DMS 273 treated with DMSO at 0.1 percent for 48 hours (cell line): ENCODE measurements around the gene ZYG11B.
"Not testable (repeated sequence)": the region's sequence is repeated elsewhere in the genome, so short reads cannot be mapped to it uniquely, and the experiment has no call there.

Experiments
- DNase-seq: peaks from one replicate; lab custom pipeline; 2025; lab: John Stamatoyannopoulos, UW

ZYG11B gene

GRCh38 chr1:52726265-52727113, at the start of gene ZYG11B:
Gene ZYG11B, plus strand, starts transcription at chr1:52726453. Its CDS starts 201 bp downstream, at chr1:52726654.
- DNase-seq: peak; percentile 60

GRCh38 chr1:52677076-52677806, 49.0 kb upstream of the ZYG11B start:
- no peak for DNase-seq

- no peak for DNase-seq
These were observed 47.2 kb upstream of the ZYG11B start for GRCh38 chr1:52679048-52679447.

- DNase-seq: no peak
These were observed 46.8 kb upstream of the ZYG11B start for GRCh38 chr1:52679498-52679897.

- no peak for DNase-seq
These were observed 45.9 kb upstream of the ZYG11B start for GRCh38 chr1:52680353-52680752.

- DNase-seq: no peak
These were observed 45.1 kb upstream of the ZYG11B start for GRCh38 chr1:52681136-52681535.

- DNase-seq: no peak
These were observed 42.8 kb upstream of the ZYG11B start for GRCh38 chr1:52683367-52683940.

GRCh38 chr1:52684545-52684944, 41.7 kb upstream of the ZYG11B start:
- no peak for DNase-seq

GRCh38 chr1:52686261-52686751, 39.9 kb upstream of the ZYG11B start:
- DNase-seq: not testable (repeated sequence)

GRCh38 chr1:52686830-52687229, 39.4 kb upstream of the ZYG11B start:
- DNase-seq: no peak

GRCh38 chr1:52691821-52692220, 34.4 kb upstream of the ZYG11B start:
- DNase-seq: no peak

- DNase-seq: no peak
These were observed 33.6 kb upstream of the ZYG11B start for GRCh38 chr1:52692697-52693096.

GRCh38 chr1:52693351-52693750, 32.9 kb upstream of the ZYG11B start:
- DNase-seq: not testable (repeated sequence)

- DNase-seq: no peak
These were observed 32.4 kb upstream of the ZYG11B start for GRCh38 chr1:52693843-52694242.

- DNase-seq: no peak
These were observed 30.6 kb upstream of the ZYG11B start for GRCh38 chr1:52695627-52696026.

- peak; percentile 49 for DNase-seq
These were observed 28.2 kb upstream of the ZYG11B start, which contains the start of gene COA7 for GRCh38 chr1:52697795-52698674. Gene COA7, minus strand, starts transcription at chr1:52698347. Its CDS starts 21 bp downstream, at chr1:52698326.

GRCh38 chr1:52702886-52703787, 23.1 kb upstream of the ZYG11B start:
- no peak for DNase-seq

- DNase-seq: no peak
These were observed 20.1 kb upstream of the ZYG11B start for GRCh38 chr1:52706136-52706670.

- DNase-seq: no peak
These were observed 19.0 kb upstream of the ZYG11B start for GRCh38 chr1:52706941-52707926.
